Measurements from ENCODE around the gene CRTC3. TPM values are rescaled to one million over a fixed set of nuclear protein-coding genes. Genes with fewer than 3 reads are reported as not detected.

The CRTC3 gene
- total and polyA plus RNA-seq, 3 donors from 2014 or later: 47.1 to 125 (median 105) TPM

DNA sequence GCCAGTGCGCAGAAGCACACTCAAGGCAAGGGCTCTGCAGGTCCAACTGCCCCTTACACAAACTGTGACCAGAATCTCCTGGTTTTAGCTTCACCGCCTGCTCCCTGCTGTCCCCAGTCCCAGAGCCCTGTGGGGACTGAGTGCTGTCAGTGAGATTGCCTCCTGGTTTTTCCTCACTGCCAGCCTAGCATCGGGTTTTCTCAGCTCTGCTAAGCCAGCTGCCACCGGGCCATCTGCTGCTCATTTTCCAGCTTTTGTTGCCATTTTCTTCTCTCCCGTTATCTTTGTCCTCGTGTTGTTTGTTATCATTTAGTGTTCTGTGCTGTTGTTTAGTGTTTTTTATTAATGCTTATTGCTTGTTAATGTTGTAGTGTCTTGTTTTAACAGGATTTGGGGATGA, 108.0 kb downstream of the CRTC3 start:
- DNase-seq: no peak
- no peak for TF ChIP-seq POLR2A (IDR thresholded peaks at IDR 0.05)
- TF ChIP-seq, protein P1, sequence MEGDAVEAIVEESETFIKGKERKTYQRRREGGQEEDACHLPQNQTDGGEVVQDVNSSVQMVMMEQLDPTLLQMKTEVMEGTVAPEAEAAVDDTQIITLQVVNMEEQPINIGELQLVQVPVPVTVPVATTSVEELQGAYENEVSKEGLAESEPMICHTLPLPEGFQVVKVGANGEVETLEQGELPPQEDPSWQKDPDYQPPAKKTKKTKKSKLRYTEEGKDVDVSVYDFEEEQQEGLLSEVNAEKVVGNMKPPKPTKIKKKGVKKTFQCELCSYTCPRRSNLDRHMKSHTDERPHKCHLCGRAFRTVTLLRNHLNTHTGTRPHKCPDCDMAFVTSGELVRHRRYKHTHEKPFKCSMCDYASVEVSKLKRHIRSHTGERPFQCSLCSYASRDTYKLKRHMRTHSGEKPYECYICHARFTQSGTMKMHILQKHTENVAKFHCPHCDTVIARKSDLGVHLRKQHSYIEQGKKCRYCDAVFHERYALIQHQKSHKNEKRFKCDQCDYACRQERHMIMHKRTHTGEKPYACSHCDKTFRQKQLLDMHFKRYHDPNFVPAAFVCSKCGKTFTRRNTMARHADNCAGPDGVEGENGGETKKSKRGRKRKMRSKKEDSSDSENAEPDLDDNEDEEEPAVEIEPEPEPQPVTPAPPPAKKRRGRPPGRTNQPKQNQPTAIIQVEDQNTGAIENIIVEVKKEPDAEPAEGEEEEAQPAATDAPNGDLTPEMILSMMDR (IDR thresholded peaks at IDR 0.05): no peak
- Histone ChIP-seq H3K27ac (no peak overlapping the region), H3K9me3 (no peaks in the 10 kb centered on the region), H3K36me3 (ENCODE audit: low read depth, missing control alignments) (no peaks in the 10 kb centered on the region), H3K27me3 (no peaks in the 10 kb centered on the region), H3K4me3 (no peak overlapping the region), H3K4me1 (no peaks in the 10 kb centered on the region)
- 52 to 79% methylated on average over 6 of the region's 6 CpGs for WGBS, 2 donors
- intact Hi-C loops (cut with DNase I; ENCODE audit: low total_unique reads): no loop called here

DNA sequence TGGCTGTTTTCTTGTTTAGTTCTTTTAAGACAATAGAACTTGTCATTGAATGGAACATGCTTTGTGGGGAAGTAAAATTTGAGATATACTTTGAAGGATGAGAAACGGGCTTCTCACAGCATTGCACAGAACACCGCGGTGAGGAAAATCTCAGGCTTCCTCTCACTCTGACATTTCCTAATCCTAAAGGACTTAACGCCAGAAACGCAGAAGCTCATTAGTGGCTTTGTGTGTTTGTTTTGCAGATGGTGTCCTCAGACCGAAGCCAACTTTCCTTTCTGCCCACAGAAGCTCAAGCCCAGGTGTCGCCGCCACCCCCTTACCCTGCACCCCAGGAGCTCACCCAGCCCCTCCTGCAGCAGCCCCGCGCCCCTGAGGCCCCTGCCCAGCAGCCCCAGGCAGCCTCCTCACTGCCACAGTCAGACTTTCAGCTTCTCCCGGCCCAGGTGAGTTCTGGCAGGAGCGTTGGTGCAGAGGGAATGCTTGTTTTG, 108.5 kb downstream of the CRTC3 start:
- no peaks in the 10 kb centered on the region for H3K27me3 ChIP-seq
- WGBS, 2 donors: 74 to 85% methylated on average over 12 of the region's 12 CpGs
- H3K4me1 ChIP-seq: no peaks in the 10 kb centered on the region
- no peak for TF ChIP-seq POLR2A (IDR thresholded peaks at IDR 0.05)
- TF ChIP-seq, protein P1 (IDR thresholded peaks at IDR 0.05): no peak
- intact Hi-C loops (cut with DNase I; ENCODE audit: low total_unique reads): no loop called here
- H3K27ac ChIP-seq: no peak overlapping the region
- no peak overlapping the region for H3K4me3 ChIP-seq
- no peaks in the 10 kb centered on the region for H3K36me3 ChIP-seq (ENCODE audit: low read depth, missing control alignments)
- H3K9me3 ChIP-seq: no peaks in the 10 kb centered on the region
- DNase-seq: no peak

DNA sequence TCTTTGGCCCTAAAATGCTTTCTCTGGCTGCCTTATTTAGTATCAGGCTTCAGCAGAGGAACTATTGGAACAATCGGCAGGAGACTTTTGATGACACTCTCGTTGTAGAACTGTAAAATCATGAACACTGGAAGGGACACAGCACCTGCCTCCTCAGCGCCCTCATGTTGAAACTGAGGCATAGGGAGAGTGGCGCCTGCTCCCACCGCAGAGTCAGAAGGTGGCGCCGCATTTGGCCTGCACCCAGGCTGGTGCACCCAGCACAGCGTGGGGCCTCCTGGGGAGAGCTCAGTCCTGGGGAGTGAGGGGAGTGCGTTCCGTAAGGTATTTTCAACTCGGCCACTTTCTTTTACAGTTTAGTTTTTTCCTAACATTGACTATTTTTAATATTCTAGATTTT, 109.2 kb downstream of the CRTC3 start:
- H3K4me3 ChIP-seq: no peak overlapping the region
- H3K4me1 ChIP-seq: no peaks in the 10 kb centered on the region
- H3K27ac ChIP-seq: no peak overlapping the region
- 95% methylated on average over 11 of the region's 11 CpGs for WGBS, 2 donors
- no peaks in the 10 kb centered on the region for H3K36me3 ChIP-seq (ENCODE audit: low read depth, missing control alignments)
- TF ChIP-seq, protein P1 (IDR thresholded peaks at IDR 0.05): no peak
- TF ChIP-seq POLR2A (IDR thresholded peaks at IDR 0.05): no peak
- H3K9me3 ChIP-seq: no peaks in the 10 kb centered on the region
- DNase-seq: no peak
- intact Hi-C loops (cut with DNase I; ENCODE audit: low total_unique reads): no loop called here
- H3K27me3 ChIP-seq: no peaks in the 10 kb centered on the region

DNA sequence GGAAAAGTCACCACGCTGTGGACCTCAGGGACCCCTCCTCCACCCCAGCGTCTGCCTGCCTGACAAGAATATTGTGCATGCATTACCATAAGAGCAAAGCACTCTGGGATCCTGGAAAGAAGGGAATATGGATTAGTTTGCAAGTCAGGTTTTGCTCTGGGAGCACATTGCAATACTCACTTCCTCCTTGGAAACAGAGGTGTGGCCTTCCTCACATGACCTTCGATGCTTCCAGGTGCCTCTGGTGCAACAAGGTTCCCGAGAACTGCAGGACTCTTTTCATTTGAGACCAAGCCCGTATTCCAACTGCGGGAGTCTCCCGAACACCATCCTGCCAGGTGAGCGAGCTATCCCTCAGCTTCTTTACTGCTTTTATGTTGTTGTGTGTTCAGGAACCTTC, 111.1 kb downstream of the CRTC3 start:
- no peak for DNase-seq
- TF ChIP-seq, protein P1 (IDR thresholded peaks at IDR 0.05): no peak
- TF ChIP-seq POLR2A (IDR thresholded peaks at IDR 0.05): no peak
- intact Hi-C loops (cut with DNase I; ENCODE audit: low total_unique reads): loop anchor here (10.0 kb wide), 1 partner anchor 244 kb away; the partner anchor contains the start of gene FES
- no peak overlapping the region for H3K27ac ChIP-seq
- H3K4me1 ChIP-seq: no peaks in the 10 kb centered on the region
- H3K27me3 ChIP-seq: no peaks in the 10 kb centered on the region
- no peak overlapping the region for H3K4me3 ChIP-seq
- 89 to 94% methylated on average over 8 of the region's 8 CpGs for WGBS, 2 donors
- H3K9me3 ChIP-seq: no peaks in the 10 kb centered on the region
- no peaks in the 10 kb centered on the region for H3K36me3 ChIP-seq (ENCODE audit: low read depth, missing control alignments)

All from testis (tissue), 3 donors.